ENCODE results near the gene PARN. TPM values are rescaled to one million over a fixed set of nuclear protein-coding genes. Genes with fewer than 3 reads are reported as not detected.
A peak's percentile ranks its signal among the peaks of the same experiment; 100 is the strongest.

PARN gene
- polyA plus RNA-seq, 2 of the 4 experiments (the other 2 are of a cell fraction), result 40.0 to 58.6 TPM

GRCh38 chr16:14608111-14608566, 21.9 kb downstream of the PARN start:
- ChIA-PET POLR2A (no interaction called here), CTCF (interaction anchor here (1.1 to 1.6 kb wide), 2 partner anchors 16 to 42 kb away, joined by 3 read pairs; no protein-coding TSS in a partner anchor)
- Histone ChIP-seq H3K4me2 (no peak overlapping the region), H3K27ac (no peak overlapping the region), H3K9me3 (no peaks in the 10 kb centered on the region), H3K4me3 (no peak overlapping the region), H3K4me1 (no peaks in the 10 kb centered on the region)
- DNase-seq (ENCODE audit: low read depth in 1 of 2, low spot score in 1 of 2), result no peak
- 94% methylated on average over 4 of the region's 4 CpGs for WGBS (ENCODE audit: missing lambda C conversion rate)
- FAIRE-seq, result no peak
- no peak for TF ChIP-seq POLR2AphosphoS2 (conservative IDR thresholded peaks at IDR 0.05; ENCODE audit: low read length)
- no peak for TF ChIP-seq PHF8 (IDR thresholded peaks at IDR 0.05; ENCODE audit: borderline replicate concordance, low read depth)
- TF ChIP-seq HES2 (IDR thresholded peaks at IDR 0.05), result no peak
- TF ChIP-seq KDM1A (IDR thresholded peaks at IDR 0.05; ENCODE audit: low read depth), result no peak
- TF ChIP-seq CHD4 (IDR thresholded peaks at IDR 0.05; ENCODE audit: borderline replicate concordance), result no peak
- ATAC-seq, result no peak

- ATAC-seq, result no peak
- FAIRE-seq, result no peak
- ChIA-PET CTCF (interaction anchor here (0.6 to 1.9 kb wide), 3 partner anchors 11 to 43 kb away, joined by 3 to 6 read pairs (median 5); no protein-coding TSS in a partner anchor), POLR2A (no interaction called here)
- no peak for DNase-seq (ENCODE audit: low read depth in 1 of 2, low spot score in 1 of 2)
- no peak overlapping the region for H3K27ac ChIP-seq
- H3K4me3 ChIP-seq, result no peak overlapping the region
- no peak overlapping the region for H3K4me2 ChIP-seq
- WGBS (ENCODE audit: missing lambda C conversion rate), result 92% methylated on average over 6 of the region's 6 CpGs
- H3K9me3 ChIP-seq, result no peaks in the 10 kb centered on the region
- no peaks in the 10 kb centered on the region for H3K4me1 ChIP-seq
- no peak for TF ChIP-seq SMC3 (IDR thresholded peaks at IDR 0.05)
- no peak for TF ChIP-seq E2F6 (IDR thresholded peaks at IDR 0.05; ENCODE audit: borderline replicate concordance, low read depth)
- TF ChIP-seq JUN (IDR thresholded peaks at IDR 0.05), result no peak
- no peak for TF ChIP-seq RNF2 (IDR thresholded peaks at IDR 0.05; ENCODE audit: borderline replicate concordance, low read depth)
- TF ChIP-seq NR3C1 (IDR thresholded peaks at IDR 0.05), result no peak
- no peak for TF ChIP-seq CHD2 (IDR thresholded peaks at IDR 0.05; ENCODE audit: low read length, partially characterized antibody)
- TF ChIP-seq EP300 (IDR thresholded peaks at IDR 0.05), result no peak
Observed at GRCh38 chr16:14606102-14606501, 24.0 kb downstream of the PARN start.

- CTCF ChIA-PET, result interaction anchor here (1.4 to 1.7 kb wide), 2 partner anchors 8 to 353 kb away, joined by 4 read pairs; no protein-coding TSS in a partner anchor
- Histone ChIP-seq H3K4me2 (no peak overlapping the region), H3K4me1 (no peaks in the 10 kb centered on the region), H3K4me3 (no peak overlapping the region), H3K27ac (no peak overlapping the region), H3K9me3 (no peaks in the 10 kb centered on the region)
- POLR2A ChIA-PET, result no interaction called here
- peak; percentile 48 to 56; a peak in 5 of 6 replicates for ATAC-seq
- 92% methylated on average over 6 of the region's 6 CpGs for WGBS (ENCODE audit: missing lambda C conversion rate)
- DNase-seq (ENCODE audit: low read depth in 1 of 2, low spot score in 1 of 2), result no peak
- FAIRE-seq, result no peak
- no peak for TF ChIP-seq MAX (IDR thresholded peaks at IDR 0.05)
- no peak for TF ChIP-seq ZSCAN20 (CRISPR knock-in tag; IDR thresholded peaks at IDR 0.05)
- no peak for TF ChIP-seq PHF8 (IDR thresholded peaks at IDR 0.05; ENCODE audit: borderline replicate concordance, low read depth)
- TF ChIP-seq CHD2 (IDR thresholded peaks at IDR 0.05; ENCODE audit: low read length, partially characterized antibody), result no peak
- no peak for TF ChIP-seq JUNB (IDR thresholded peaks at IDR 0.05)
- TF ChIP-seq SMC3 (IDR thresholded peaks at IDR 0.05), result no peak
- TF ChIP-seq POLR2AphosphoS2 (conservative IDR thresholded peaks at IDR 0.05; ENCODE audit: low read length), result no peak
- TF ChIP-seq TP53 (CRISPR knock-in tag; IDR thresholded peaks at IDR 0.05), result no peak
- no peak for TF ChIP-seq HOXA7 (CRISPR knock-in tag; IDR thresholded peaks at IDR 0.05)
- TF ChIP-seq FOSL2 (IDR thresholded peaks at IDR 0.05), result no peak
- no peak for TF ChIP-seq FOSL2 (CRISPR knock-in tag; IDR thresholded peaks at IDR 0.05)
- TF ChIP-seq MAFK (IDR thresholded peaks at IDR 0.05; ENCODE audit: partially characterized antibody), result no peak
- no peak for TF ChIP-seq EHMT2 (IDR thresholded peaks at IDR 0.05; ENCODE audit: low read depth)
- no peak for TF ChIP-seq EP300 (IDR thresholded peaks at IDR 0.05)
- no peak for TF ChIP-seq POLR2A (IDR thresholded peaks at IDR 0.05; ENCODE audit: low read length)
- TF ChIP-seq KDM5A (IDR thresholded peaks at IDR 0.05), result no peak
- TF ChIP-seq E2F6 (IDR thresholded peaks at IDR 0.05; ENCODE audit: borderline replicate concordance, low read depth), result no peak
- TF ChIP-seq HES2 (IDR thresholded peaks at IDR 0.05), result no peak
- TF ChIP-seq BHLHE40 (IDR thresholded peaks at IDR 0.05; ENCODE audit: low read depth, low read length), result no peak
- no peak for TF ChIP-seq CEBPB (IDR thresholded peaks at IDR 0.05)
Observed at GRCh38 chr16:14602443-14602963, 27.6 kb downstream of the PARN start.
